ENCODE data around the gene RPS3. TPM values are rescaled to one million over a fixed set of nuclear protein-coding genes. Genes with fewer than 3 reads are reported as not detected.

RPS3 gene
- total and polyA plus RNA-seq, 12 donors: 776 to 2,024 (median 1,374) TPM

DNA sequence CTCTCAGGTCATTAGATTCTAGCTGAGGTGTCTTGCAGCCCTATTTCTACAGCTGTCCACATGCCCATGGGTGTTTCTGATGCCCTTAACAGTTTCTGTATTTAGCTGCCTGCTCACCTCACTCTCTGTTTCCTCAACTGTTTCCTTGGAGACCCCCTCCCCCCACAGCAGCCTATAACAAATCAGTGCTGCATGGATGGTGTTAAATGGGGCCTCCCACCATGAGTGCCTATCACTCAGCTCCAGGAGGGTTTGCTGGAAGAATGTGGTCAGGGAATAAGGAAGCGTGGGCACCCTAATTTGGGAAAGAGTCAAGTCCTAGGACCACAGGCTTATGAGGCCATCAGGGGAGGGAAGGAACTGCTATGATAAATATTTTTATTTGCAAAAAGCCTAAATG lies 25.1 kb downstream of the RPS3 start:
- no peaks in the 10 kb centered on the region for H3K36me3 ChIP-seq (replicated peaks in 1 of 2)
- H3K27ac ChIP-seq: no peak overlapping the region
- WGBS, 4 donors: 92 to 98% (median 94%) methylated on average over 1 of the region's 1 CpG
- H3K27me3 ChIP-seq: no peaks in the 10 kb centered on the region
- no peaks in the 10 kb centered on the region for H3K9me3 ChIP-seq (replicated peaks in 1 of 3)
- no peak overlapping the region for H3K4me3 ChIP-seq
- H3K4me1 ChIP-seq (replicated peaks in 1 of 2): no peaks in the 10 kb centered on the region
- DNase-seq: no peak
- TF ChIP-seq POLR2A (IDR thresholded peaks at IDR 0.05): no peak
- TF ChIP-seq, protein P1, sequence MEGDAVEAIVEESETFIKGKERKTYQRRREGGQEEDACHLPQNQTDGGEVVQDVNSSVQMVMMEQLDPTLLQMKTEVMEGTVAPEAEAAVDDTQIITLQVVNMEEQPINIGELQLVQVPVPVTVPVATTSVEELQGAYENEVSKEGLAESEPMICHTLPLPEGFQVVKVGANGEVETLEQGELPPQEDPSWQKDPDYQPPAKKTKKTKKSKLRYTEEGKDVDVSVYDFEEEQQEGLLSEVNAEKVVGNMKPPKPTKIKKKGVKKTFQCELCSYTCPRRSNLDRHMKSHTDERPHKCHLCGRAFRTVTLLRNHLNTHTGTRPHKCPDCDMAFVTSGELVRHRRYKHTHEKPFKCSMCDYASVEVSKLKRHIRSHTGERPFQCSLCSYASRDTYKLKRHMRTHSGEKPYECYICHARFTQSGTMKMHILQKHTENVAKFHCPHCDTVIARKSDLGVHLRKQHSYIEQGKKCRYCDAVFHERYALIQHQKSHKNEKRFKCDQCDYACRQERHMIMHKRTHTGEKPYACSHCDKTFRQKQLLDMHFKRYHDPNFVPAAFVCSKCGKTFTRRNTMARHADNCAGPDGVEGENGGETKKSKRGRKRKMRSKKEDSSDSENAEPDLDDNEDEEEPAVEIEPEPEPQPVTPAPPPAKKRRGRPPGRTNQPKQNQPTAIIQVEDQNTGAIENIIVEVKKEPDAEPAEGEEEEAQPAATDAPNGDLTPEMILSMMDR (IDR thresholded peaks at IDR 0.05): no peak
- intact Hi-C loops (cut with DNase I): no loop called here

- Histone ChIP-seq H3K27ac (no peak overlapping the region), H3K9me3 (replicated peaks in 1 of 3) (no peaks in the 10 kb centered on the region), H3K27me3 (no peaks in the 10 kb centered on the region), H3K36me3 (replicated peaks in 1 of 2) (no peaks in the 10 kb centered on the region), H3K4me1 (replicated peaks in 1 of 2) (peaks cover 0 to 4% of the 10 kb centered on the region in 2 donors), H3K4me3 (no peak overlapping the region)
- DNase-seq: no peak
- intact Hi-C loops (cut with DNase I): no loop called here
- TF ChIP-seq, protein P1 (IDR thresholded peaks at IDR 0.05): no peak
- TF ChIP-seq POLR2A (IDR thresholded peaks at IDR 0.05): no peak
- whole genome bisulfite sequencing, 4 donors: 80 to 87% (median 81%) methylated on average over 14 to 29 of the region's 29 CpGs
Measured at GRCh38 chr11:75425422-75425821, 26.1 kb downstream of the RPS3 start.

- H3K4me1 ChIP-seq (replicated peaks in 1 of 2): peaks cover 0 to 4% of the 10 kb centered on the region in 2 donors
- H3K36me3 ChIP-seq (replicated peaks in 1 of 2): no peaks in the 10 kb centered on the region
- 88 to 93% (median 90%) methylated on average over 5 of the region's 5 CpGs for WGBS, 4 donors
- H3K27me3 ChIP-seq: no peaks in the 10 kb centered on the region
- no peak overlapping the region for H3K4me3 ChIP-seq
- no peaks in the 10 kb centered on the region for H3K9me3 ChIP-seq (replicated peaks in 1 of 3)
- TF ChIP-seq, protein P1 (IDR thresholded peaks at IDR 0.05): no peak
- no peak for TF ChIP-seq POLR2A (IDR thresholded peaks at IDR 0.05)
- no peak for DNase-seq
- H3K27ac ChIP-seq: no peak overlapping the region
- intact Hi-C loops (cut with DNase I): no loop called here
Measured at GRCh38 chr11:75426720-75427086, 27.4 kb downstream of the RPS3 start.

DNA sequence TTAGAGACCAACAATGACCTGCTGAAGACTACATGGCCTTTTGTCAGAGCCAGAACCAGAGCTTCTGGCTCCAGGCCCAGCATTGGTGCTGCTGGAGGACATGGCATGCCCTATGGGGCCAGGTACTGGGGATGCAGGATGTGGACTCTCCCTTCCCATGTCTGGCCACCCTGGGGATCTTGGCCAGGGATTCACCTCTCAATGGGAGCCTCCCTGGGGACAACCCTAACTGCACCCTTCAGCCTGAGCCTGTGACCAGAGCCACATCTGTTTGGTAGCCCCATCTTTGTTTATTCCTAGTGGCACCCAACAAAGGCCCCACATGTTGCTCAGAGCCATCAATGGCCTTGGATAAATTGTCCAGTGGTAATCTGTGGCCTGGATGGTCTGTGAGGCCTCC lies 27.9 kb downstream of the RPS3 start:
- DNase-seq: no peak

More for the DNA sequence above, 27.9 kb downstream of the RPS3 start:
- intact Hi-C loops (cut with DNase I): no loop called here
- Histone ChIP-seq H3K9me3 (replicated peaks in 1 of 3) (no peaks in the 10 kb centered on the region), H3K4me3 (no peak overlapping the region), H3K36me3 (replicated peaks in 1 of 2) (no peaks in the 10 kb centered on the region), H3K27ac (no peak overlapping the region), H3K4me1 (replicated peaks in 1 of 2) (peaks cover 0 to 4% of the 10 kb centered on the region in 2 donors), H3K27me3 (peaks cover 2% of the 10 kb centered on the region)
- TF ChIP-seq, protein P1 (IDR thresholded peaks at IDR 0.05): no peak
- TF ChIP-seq POLR2A (IDR thresholded peaks at IDR 0.05): no peak
